Measurements from ENCODE around the gene IMMP2L.

Gene IMMP2L

DNA sequence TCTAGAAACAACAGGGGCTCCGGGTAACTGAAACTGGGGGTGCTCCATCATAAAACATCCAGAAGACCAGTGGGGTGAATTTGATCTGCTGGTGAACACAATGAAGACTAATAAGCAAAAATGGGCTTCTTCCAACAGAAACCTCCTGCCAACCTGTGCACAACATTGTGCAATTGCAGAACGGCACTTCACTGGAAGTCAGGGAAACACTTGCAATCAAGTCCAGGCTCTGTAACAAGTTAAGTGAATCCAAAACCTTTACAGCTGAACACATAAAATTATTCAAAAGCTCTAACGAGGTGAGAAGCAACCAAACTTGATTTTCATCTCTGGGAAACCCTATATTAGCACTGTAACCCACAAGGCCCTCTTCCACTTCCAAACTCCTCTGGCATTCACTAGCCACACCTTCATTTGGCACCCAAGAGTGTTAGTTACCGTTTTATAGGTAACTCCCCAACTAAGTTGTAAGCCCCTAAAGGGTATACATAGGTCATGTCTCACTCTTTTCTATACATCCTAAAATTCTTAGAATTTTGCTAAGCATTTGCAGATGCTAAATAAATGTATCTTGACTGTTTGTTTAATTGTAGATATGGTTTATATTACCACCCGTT lies 22.0 kb downstream of the IMMP2L start:
- H3K27ac ChIP-seq (ENCODE audit: low read length), result no peak overlapping the region
- no peaks in the 10 kb centered on the region for H3K4me1 ChIP-seq (ENCODE audit: insufficient read depth, low read length)
- no peak for DNase-seq
- no peaks in the 10 kb centered on the region for H3K36me3 ChIP-seq (ENCODE audit: insufficient read depth, low read length)
- H3K9ac ChIP-seq (ENCODE audit: low read depth, low read length), result no peak overlapping the region
- H2AFZ ChIP-seq (ENCODE audit: low read depth, low read length), result no peak overlapping the region
- no peaks in the 10 kb centered on the region for H3K27me3 ChIP-seq (ENCODE audit: insufficient read depth, low read length, poor library complexity)
- H3K9me3 ChIP-seq (ENCODE audit: insufficient read depth, low read length, severe bottlenecking), result no peaks in the 10 kb centered on the region
- no peak overlapping the region for H3K4me3 ChIP-seq (ENCODE audit: low read depth in 1 of 2, low read length in 2 of 2)
- no peak for ATAC-seq (ENCODE audit: insufficient read depth, low read depth)
- H4K20me1 ChIP-seq (ENCODE audit: insufficient read depth, low read length), result no peaks in the 10 kb centered on the region
- H3K4me2 ChIP-seq (ENCODE audit: insufficient read depth, low read length), result no peak overlapping the region
- TF ChIP-seq, protein P1, sequence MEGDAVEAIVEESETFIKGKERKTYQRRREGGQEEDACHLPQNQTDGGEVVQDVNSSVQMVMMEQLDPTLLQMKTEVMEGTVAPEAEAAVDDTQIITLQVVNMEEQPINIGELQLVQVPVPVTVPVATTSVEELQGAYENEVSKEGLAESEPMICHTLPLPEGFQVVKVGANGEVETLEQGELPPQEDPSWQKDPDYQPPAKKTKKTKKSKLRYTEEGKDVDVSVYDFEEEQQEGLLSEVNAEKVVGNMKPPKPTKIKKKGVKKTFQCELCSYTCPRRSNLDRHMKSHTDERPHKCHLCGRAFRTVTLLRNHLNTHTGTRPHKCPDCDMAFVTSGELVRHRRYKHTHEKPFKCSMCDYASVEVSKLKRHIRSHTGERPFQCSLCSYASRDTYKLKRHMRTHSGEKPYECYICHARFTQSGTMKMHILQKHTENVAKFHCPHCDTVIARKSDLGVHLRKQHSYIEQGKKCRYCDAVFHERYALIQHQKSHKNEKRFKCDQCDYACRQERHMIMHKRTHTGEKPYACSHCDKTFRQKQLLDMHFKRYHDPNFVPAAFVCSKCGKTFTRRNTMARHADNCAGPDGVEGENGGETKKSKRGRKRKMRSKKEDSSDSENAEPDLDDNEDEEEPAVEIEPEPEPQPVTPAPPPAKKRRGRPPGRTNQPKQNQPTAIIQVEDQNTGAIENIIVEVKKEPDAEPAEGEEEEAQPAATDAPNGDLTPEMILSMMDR (IDR thresholded peaks at IDR 0.05; ENCODE audit: borderline replicate concordance, extremely low read depth, low read length, poor library complexity, severe bottlenecking), result no peak
- no peak for TF ChIP-seq EZH2 (IDR thresholded peaks at IDR 0.05; ENCODE audit: borderline replicate concordance, low read depth, low read length, severe bottlenecking)
- H3K79me2 ChIP-seq (ENCODE audit: insufficient read depth, low read length), result no peaks in the 10 kb centered on the region

DNA sequence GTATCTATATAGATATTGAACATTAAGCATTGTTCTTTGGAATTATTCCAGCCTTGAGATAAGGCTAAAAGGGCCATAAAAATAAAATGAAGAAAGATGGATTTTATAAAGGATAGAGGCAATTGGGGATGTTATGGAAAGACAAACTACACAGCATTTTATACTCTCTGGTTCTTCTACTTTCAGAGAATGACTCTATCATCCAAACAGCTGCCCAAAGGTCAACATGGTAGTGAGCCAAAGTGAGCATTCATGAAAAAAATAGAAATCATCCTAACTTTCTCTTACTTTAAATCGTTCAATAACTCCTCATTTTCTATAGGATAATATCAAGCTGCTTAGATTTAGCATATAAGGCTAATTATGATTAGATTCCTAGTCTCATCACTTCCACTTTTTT lies 25.2 kb downstream of the IMMP2L start:
- no peak for ATAC-seq (ENCODE audit: insufficient read depth, low read depth)
- H3K9me3 ChIP-seq (ENCODE audit: insufficient read depth, low read length, severe bottlenecking), result no peaks in the 10 kb centered on the region
- no peak overlapping the region for H3K9ac ChIP-seq (ENCODE audit: low read depth, low read length)
- no peaks in the 10 kb centered on the region for H4K20me1 ChIP-seq (ENCODE audit: insufficient read depth, low read length)
- H3K4me3 ChIP-seq (ENCODE audit: low read depth in 1 of 2, low read length in 2 of 2), result no peak overlapping the region
- no peak for DNase-seq
- H3K36me3 ChIP-seq (ENCODE audit: insufficient read depth, low read length), result no peaks in the 10 kb centered on the region
- no peak for TF ChIP-seq EZH2 (IDR thresholded peaks at IDR 0.05; ENCODE audit: borderline replicate concordance, low read depth, low read length, severe bottlenecking)
- TF ChIP-seq, protein P1 (IDR thresholded peaks at IDR 0.05; ENCODE audit: borderline replicate concordance, extremely low read depth, low read length, poor library complexity, severe bottlenecking), result no peak
- no peaks in the 10 kb centered on the region for H3K27me3 ChIP-seq (ENCODE audit: insufficient read depth, low read length, poor library complexity)
- no peak overlapping the region for H3K27ac ChIP-seq (ENCODE audit: low read length)
- no peaks in the 10 kb centered on the region for H3K4me1 ChIP-seq (ENCODE audit: insufficient read depth, low read length)
- no peak overlapping the region for H3K4me2 ChIP-seq (ENCODE audit: insufficient read depth, low read length)
- no peak overlapping the region for H2AFZ ChIP-seq (ENCODE audit: low read depth, low read length)
- H3K79me2 ChIP-seq (ENCODE audit: insufficient read depth, low read length), result no peaks in the 10 kb centered on the region

DNA sequence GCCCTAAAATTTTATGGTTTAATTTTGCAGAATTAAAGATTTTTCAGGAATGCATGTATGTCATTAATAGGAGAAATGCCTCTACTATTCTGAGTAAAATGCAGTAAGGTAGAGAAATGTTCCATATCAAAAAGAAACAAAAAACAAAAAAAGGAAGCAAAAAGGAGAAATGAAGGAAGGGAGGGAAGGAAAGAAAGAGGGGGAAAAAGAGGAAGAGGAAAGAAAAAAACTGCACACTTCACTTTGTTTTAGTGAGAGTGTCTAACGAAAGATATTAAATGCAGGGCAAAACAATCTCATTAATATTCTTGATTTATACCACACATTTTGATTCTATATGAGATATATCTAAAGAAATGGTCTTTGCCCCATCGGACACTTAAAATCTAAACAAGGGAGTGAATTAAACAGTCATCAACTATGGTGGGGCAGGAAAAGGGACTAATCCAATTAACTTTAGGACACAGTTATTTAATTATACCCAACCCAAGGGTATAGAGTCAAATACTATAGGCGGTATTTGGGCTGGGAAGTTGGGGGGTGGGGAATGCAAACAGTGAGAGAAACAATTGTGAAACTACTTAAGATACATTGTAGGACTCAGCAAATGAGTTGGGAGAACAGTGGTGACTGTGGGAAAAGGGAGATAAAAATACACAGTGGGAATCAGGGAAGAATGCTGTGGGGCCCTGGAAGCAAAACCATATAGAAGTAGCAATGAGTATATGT lies 27.0 kb downstream of the IMMP2L start:
- Histone ChIP-seq H2AFZ (ENCODE audit: low read depth, low read length) (no peak overlapping the region), H3K9me3 (ENCODE audit: insufficient read depth, low read length, severe bottlenecking) (no peaks in the 10 kb centered on the region), H3K4me1 (ENCODE audit: insufficient read depth, low read length) (no peaks in the 10 kb centered on the region), H4K20me1 (ENCODE audit: insufficient read depth, low read length) (no peaks in the 10 kb centered on the region), H3K36me3 (ENCODE audit: insufficient read depth, low read length) (no peaks in the 10 kb centered on the region), H3K9ac (ENCODE audit: low read depth, low read length) (no peak overlapping the region), H3K79me2 (ENCODE audit: insufficient read depth, low read length) (no peaks in the 10 kb centered on the region), H3K27me3 (ENCODE audit: insufficient read depth, low read length, poor library complexity) (no peaks in the 10 kb centered on the region), H3K4me3 (ENCODE audit: low read depth in 1 of 2, low read length in 2 of 2) (no peak overlapping the region), H3K4me2 (ENCODE audit: insufficient read depth, low read length) (no peak overlapping the region), H3K27ac (ENCODE audit: low read length) (no peak overlapping the region)
- DNase-seq, result no peak
- no peak for ATAC-seq (ENCODE audit: insufficient read depth, low read depth)
- TF ChIP-seq EZH2 (IDR thresholded peaks at IDR 0.05; ENCODE audit: borderline replicate concordance, low read depth, low read length, severe bottlenecking), result no peak
- TF ChIP-seq, protein P1 (IDR thresholded peaks at IDR 0.05; ENCODE audit: borderline replicate concordance, extremely low read depth, low read length, poor library complexity, severe bottlenecking), result no peak
